Tibial nerve (tissue), 4 donors: ENCODE measurements around the gene TRMT1. TPM values are rescaled to one million over a fixed set of nuclear protein-coding genes. Genes with fewer than 3 reads are reported as not detected.
"Not testable (repeated sequence)": the region's sequence is repeated elsewhere in the genome, so short reads cannot be mapped to it uniquely, and the experiment has no call there.

Experiments
- DNase-seq, 2 donors: peaks; one replicate each; pipeline ENCODE4 v3.0.0-alpha.2; 2019; ENCODE audit warnings: low spot score in 2 of 2
- H3K27ac ChIP-seq, 4 donors: fragments of 200-600 bp; sonication (generic) in 3 of 4; one replicate each; pipeline ENCODE4 v1.5.1; 2017 to 2019; ENCODE audit warnings: mild to moderate bottlenecking in 1 of 4
- H3K27me3 ChIP-seq, 2 donors: fragments of 200-600 bp; sonication (generic) in 1 of 2; one replicate each; pipeline versions ENCODE4 v1.5.1 to v1.6.0; 2017 to 2019
- H3K36me3 ChIP-seq, 3 donors: fragments of 200-600 bp; sonication (generic); one replicate each; pipeline ENCODE4 v1.5.1; 2018 to 2019
- H3K4me1 ChIP-seq, 4 donors: fragments of 200-600 bp; sonication (generic) in 3 of 4; one replicate each; pipeline ENCODE4 v1.5.1; 2017 to 2019
- H3K4me3 ChIP-seq, 4 donors: fragments of 200-600 bp; sonication (generic) in 3 of 4; one replicate each; pipeline ENCODE4 v1.5.1; 2017 to 2019; ENCODE audit warnings: mild to moderate bottlenecking in 1 of 4, moderate library complexity in 1 of 4
- H3K9me3 ChIP-seq, 4 donors: fragments of 200-600 bp; sonication (generic) in 3 of 4; one replicate each; pipeline ENCODE4 v1.5.1; 2017 to 2019
- EP300 ChIP-seq, 2 donors: sonication (generic); formaldehyde crosslinking; IDR thresholded peaks; one replicate each; pipeline ENCODE4 v1.6.1; 2017; ENCODE audit warnings: antibody characterized with exemption in 2 of 2, mild to moderate bottlenecking in 1 of 2
- POLR2A ChIP-seq, 2 donors: fragments of 450-650 bp; IDR thresholded peaks; one replicate each; pipeline ENCODE4 v1.6.1; 2017; ENCODE audit warnings: antibody characterized with exemption in 2 of 2, mild to moderate bottlenecking in 2 of 2, moderate library complexity in 2 of 2
- WGBS, 2 donors: methylation state at CpG; one replicate each; pipeline ENCODE4 v1.1.5; 2018; 5-methylcytosine and 5-hydroxymethylcytosine counted together
- total RNA-seq, 4 donors: library from RNA; depleted of rRNA; stranded (reverse); fragments of >200 nt; gene quantifications; one replicate each; pipeline ENCODE4 v1.1.0, GENCODE V29; 2016
- TF ChIP-seq, protein P1 (sequence below), 5 experiments: fragments of 200-600 bp in 3 of 5; fragments of 450-650 bp in 2 of 5; sonication (generic) in 3 of 5; IDR thresholded peaks; one replicate each; pipeline ENCODE4 v1.5.1; 2016 to 2019; ENCODE audit warnings: antibody characterized with exemption in 5 of 5, mild to moderate bottlenecking in 3 of 5, moderate library complexity in 2 of 5

Gene TRMT1
- total RNA-seq, 4 donors from 2014 or later, result 38.4 to 92.7 (median 49.2) TPM

DNA sequence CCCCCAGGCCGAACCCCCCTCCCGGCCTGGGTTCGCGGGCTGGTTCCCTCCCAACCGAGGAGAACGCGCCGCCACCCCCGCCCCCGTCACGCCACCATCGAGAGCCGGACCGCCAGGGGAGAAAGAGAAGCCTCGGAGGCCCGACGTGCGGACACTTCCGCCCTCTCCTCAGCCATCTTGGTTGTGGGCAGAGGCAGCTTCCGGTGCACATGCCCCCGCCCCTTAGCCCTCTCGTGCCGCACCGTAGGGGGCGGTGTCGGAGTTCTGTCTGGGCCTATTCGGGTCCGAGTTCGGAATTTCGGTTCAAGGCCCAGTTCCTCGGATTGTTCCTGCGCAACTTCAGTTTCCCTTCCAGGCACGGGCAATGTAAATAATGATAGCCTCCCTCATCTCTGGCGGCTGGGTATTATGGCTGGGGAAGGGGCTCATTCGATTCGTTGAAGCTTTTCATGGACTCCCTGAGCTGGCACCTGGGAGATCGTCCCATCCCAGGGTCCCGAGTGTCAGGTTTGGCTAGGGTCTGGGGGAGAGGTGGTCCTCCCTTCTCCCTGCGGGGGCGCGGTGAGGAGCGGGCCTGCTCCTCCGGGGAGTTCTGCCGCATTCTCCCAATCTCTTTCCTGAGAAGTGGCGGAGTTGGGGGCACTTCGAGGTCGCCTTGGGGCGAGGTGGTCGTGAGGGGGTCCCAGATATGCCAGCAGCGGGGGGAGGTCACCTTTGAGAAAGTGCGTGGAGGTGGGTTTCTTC lies 33.8 kb upstream of the TRMT1 start, which contains the start of the genes IER2 and STX10:
Gene IER2, plus strand, starts transcription at position 225 of the 744 bp plus-strand sequence. CDS start 2,776 bp downstream, outside the sequence.
Gene STX10, minus strand, starts transcription at position 189 of the 744 bp plus-strand sequence. CDS start 202 bp downstream, outside the sequence.
- H3K9me3 ChIP-seq, result no peaks in the 10 kb centered on the region
- peaks cover 0 to 16% (median 0%) of the 10 kb centered on the region in 3 donors for H3K36me3 ChIP-seq
- H3K27me3 ChIP-seq, result no peaks in the 10 kb centered on the region
- peaks cover 3 to 60% (median 13%) of the 10 kb centered on the region in 4 donors for H3K4me1 ChIP-seq
- WGBS, 2 donors, result 1 to 3% methylated on average over 28 to 36 of the region's 51 CpGs
- peak within 1 kb of the TSS; percentile 98 to 100 (median 98) for H3K27ac ChIP-seq
- TF ChIP-seq POLR2A (IDR thresholded peaks at IDR 0.05), result peak; percentile 55 to 84
- peak; percentile 81 to 98 for TF ChIP-seq EP300 (IDR thresholded peaks at IDR 0.05)
- TF ChIP-seq, protein P1, sequence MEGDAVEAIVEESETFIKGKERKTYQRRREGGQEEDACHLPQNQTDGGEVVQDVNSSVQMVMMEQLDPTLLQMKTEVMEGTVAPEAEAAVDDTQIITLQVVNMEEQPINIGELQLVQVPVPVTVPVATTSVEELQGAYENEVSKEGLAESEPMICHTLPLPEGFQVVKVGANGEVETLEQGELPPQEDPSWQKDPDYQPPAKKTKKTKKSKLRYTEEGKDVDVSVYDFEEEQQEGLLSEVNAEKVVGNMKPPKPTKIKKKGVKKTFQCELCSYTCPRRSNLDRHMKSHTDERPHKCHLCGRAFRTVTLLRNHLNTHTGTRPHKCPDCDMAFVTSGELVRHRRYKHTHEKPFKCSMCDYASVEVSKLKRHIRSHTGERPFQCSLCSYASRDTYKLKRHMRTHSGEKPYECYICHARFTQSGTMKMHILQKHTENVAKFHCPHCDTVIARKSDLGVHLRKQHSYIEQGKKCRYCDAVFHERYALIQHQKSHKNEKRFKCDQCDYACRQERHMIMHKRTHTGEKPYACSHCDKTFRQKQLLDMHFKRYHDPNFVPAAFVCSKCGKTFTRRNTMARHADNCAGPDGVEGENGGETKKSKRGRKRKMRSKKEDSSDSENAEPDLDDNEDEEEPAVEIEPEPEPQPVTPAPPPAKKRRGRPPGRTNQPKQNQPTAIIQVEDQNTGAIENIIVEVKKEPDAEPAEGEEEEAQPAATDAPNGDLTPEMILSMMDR (IDR thresholded peaks at IDR 0.05), result peak; percentile 54 to 86 (median 76)
- DNase-seq, result peak; percentile 92
- H3K4me3 ChIP-seq, result peak within 1 kb of the TSS; percentile 66 to 87 (median 84)

- TF ChIP-seq POLR2A (IDR thresholded peaks at IDR 0.05) (no peak), EP300 (IDR thresholded peaks at IDR 0.05) (no peak)
- TF ChIP-seq, protein P1 (IDR thresholded peaks at IDR 0.05), result no peak
- Histone ChIP-seq H3K27ac (peak overlapping the region; percentile 98 to 100 (median 98)), H3K9me3 (no peaks in the 10 kb centered on the region), H3K27me3 (no peaks in the 10 kb centered on the region), H3K4me1 (peaks cover 0 to 54% (median 8%) of the 10 kb centered on the region in 4 donors), H3K36me3 (peaks cover 0 to 22% (median 0%) of the 10 kb centered on the region in 3 donors), H3K4me3 (peak overlapping the region; percentile 66 to 87 (median 84))
- 1 to 2% methylated on average over 19 to 24 of the region's 46 CpGs for WGBS, 2 donors
- DNase-seq, result no peak
Observed at GRCh38 chr19:13149628-13150186, 33.2 kb upstream of the TRMT1 start.

DNA sequence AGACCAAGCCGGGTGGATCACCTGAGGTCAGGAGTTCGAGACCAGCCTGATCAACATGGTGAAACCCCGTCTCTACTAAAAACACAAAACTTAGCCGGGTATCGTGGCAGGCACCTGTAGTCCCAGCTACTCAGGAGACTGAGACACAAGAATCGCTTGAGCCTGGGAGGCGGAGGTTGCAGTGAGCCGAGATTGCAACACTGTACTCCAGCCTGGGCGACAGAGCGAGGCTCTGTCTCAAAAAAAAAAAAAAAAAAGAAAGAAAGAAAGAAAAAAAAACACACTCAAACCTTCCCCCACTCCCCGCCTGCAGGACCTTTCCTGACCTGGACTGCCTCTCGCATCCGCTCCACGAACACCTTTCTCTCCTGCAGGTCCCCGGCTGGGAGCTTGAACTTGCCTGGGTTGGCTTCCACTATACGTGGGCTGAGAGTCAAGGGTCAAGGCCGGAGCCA lies 32.7 kb upstream of the TRMT1 start:
- Histone ChIP-seq H3K27ac (peak overlapping the region in 3 of 4 donors; percentile 98 to 100 (median 99)), H3K4me3 (peak overlapping the region; percentile 66 to 87 (median 84)), H3K36me3 (peaks cover 0 to 28% (median 0%) of the 10 kb centered on the region in 3 donors), H3K4me1 (peaks cover 0 to 51% (median 8%) of the 10 kb centered on the region in 4 donors)
- H3K9me3 ChIP-seq, H3K27me3 ChIP-seq, DNase-seq: not testable (repeated sequence)
- 31 to 38% methylated on average over 16 to 17 of the region's 17 CpGs for WGBS, 2 donors

DNA sequence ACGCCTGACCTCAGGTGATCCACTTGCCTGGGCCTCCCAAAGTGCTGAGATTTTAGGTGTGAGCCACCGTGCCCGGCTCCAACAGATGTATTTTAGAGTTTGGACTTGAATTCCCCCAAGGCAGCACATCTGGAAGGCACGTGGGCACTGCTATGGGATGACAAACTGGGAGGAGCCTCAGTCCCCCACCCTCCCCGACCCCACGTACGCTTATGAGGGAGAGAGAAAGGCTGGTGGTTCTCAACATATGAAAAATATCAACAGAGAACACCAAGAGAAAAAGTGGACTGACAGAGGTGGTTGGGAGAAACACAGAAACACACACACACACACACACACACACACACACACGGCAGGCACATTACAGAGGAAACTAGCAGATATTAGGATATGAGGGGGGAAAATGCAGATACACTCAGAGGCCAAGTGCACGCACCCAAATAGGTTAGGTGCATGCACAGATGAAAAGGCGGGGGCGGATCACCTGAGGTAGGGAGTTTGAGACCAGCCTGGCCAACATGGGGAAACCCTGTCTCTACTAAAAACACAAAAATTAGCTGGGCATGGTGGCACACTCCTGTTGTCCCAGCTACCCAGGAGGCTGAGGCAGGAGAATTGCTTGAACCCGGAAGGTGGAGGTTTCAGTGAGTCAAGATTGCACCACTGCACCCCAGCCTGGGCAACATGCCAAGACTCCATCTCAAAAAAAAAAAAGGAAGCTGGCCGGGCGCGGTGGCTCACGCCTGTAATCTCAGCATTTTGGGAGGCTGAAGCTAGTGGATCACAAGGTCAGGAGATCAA lies 30.4 kb upstream of the TRMT1 start:
- Histone ChIP-seq H3K4me3 (no peak overlapping the region), H3K36me3 (peaks cover 0 to 46% (median 0%) of the 10 kb centered on the region in 3 donors), H3K4me1 (peaks cover 0 to 36% (median 8%) of the 10 kb centered on the region in 4 donors), H3K27me3 (no peaks in the 10 kb centered on the region), H3K9me3 (no peaks in the 10 kb centered on the region), H3K27ac (no peak overlapping the region)
- TF ChIP-seq EP300 (IDR thresholded peaks at IDR 0.05) (no peak), POLR2A (IDR thresholded peaks at IDR 0.05) (no peak)
- TF ChIP-seq, protein P1 (IDR thresholded peaks at IDR 0.05), result no peak
- WGBS, 2 donors, result 60 to 70% methylated on average over 16 of the region's 16 CpGs
- DNase-seq, result peak in 1 of 2 donors; percentile 35

- no peak overlapping the region for H3K27ac ChIP-seq
- H3K36me3 ChIP-seq, result peaks cover 0 to 84% (median 5%) of the 10 kb centered on the region in 3 donors
- WGBS, 2 donors, result 66 to 70% methylated on average over 9 to 10 of the region's 11 CpGs
Observed at GRCh38 chr19:13139633-13140311, 23.2 kb upstream of the TRMT1 start.

More at GRCh38 chr19:13139633-13140311, 23.2 kb upstream of the TRMT1 start:
- peaks cover 0 to 11% (median 0%) of the 10 kb centered on the region in 4 donors for H3K4me1 ChIP-seq
- TF ChIP-seq, protein P1 (IDR thresholded peaks at IDR 0.05), result no peak
- TF ChIP-seq POLR2A (IDR thresholded peaks at IDR 0.05), result no peak
- no peak for TF ChIP-seq EP300 (IDR thresholded peaks at IDR 0.05)
- DNase-seq, result no peak
- H3K27me3 ChIP-seq, result no peaks in the 10 kb centered on the region
- H3K4me3 ChIP-seq, result no peak overlapping the region
- no peaks in the 10 kb centered on the region for H3K9me3 ChIP-seq
